ENCODE measurements around the gene POTEH.
"Not testable (repeated sequence)": the region's sequence is repeated elsewhere in the genome, so short reads cannot be mapped to it uniquely, and the experiment has no call there.

DNA sequence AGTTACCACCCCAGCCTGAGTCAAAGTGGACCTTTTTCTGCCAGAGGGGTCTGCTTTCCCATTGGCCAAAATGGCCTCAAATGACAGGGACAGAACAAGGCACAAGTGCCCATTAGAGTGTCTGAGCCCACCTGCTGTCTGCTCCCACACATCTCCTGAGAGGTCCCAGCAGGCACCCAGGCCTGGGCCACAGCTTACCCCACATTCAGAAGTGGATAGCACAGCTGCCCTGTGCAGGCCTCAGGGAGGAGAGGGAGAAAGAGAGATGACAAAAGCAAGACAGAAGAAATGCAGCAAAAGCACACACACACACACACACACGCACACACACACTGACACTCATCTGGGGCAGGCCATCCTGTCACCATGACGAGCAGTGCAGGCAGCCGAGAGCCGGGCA lies 4.2 kb upstream of the POTEH start:
- not testable (repeated sequence) for TF ChIP-seq EZH2 (IDR thresholded peaks at IDR 0.05; ENCODE audit: borderline replicate concordance, insufficient read depth, low read depth, low read length, poor library complexity, severe bottlenecking)
- TF ChIP-seq, protein P1, sequence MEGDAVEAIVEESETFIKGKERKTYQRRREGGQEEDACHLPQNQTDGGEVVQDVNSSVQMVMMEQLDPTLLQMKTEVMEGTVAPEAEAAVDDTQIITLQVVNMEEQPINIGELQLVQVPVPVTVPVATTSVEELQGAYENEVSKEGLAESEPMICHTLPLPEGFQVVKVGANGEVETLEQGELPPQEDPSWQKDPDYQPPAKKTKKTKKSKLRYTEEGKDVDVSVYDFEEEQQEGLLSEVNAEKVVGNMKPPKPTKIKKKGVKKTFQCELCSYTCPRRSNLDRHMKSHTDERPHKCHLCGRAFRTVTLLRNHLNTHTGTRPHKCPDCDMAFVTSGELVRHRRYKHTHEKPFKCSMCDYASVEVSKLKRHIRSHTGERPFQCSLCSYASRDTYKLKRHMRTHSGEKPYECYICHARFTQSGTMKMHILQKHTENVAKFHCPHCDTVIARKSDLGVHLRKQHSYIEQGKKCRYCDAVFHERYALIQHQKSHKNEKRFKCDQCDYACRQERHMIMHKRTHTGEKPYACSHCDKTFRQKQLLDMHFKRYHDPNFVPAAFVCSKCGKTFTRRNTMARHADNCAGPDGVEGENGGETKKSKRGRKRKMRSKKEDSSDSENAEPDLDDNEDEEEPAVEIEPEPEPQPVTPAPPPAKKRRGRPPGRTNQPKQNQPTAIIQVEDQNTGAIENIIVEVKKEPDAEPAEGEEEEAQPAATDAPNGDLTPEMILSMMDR (IDR thresholded peaks at IDR 0.05), result not testable (repeated sequence)

Data from B cell (primary cell).